Femur (tissue), 1 donor: ENCODE measurements around the gene POP4.
A peak's percentile ranks its signal among the peaks of the same experiment; 100 is the strongest.

ENCODE experiments used
- DNase-seq: peaks from one replicate; pipeline ENCODE4 v3.0.0-alpha.2; 2017

Gene POP4

GRCh38 chr19:29665826-29666577 is 59.9 kb downstream of the POP4 start:
- DNase-seq = peak; percentile 66
